Measurements from ENCODE around the gene FREM2.

Gene FREM2

DNA sequence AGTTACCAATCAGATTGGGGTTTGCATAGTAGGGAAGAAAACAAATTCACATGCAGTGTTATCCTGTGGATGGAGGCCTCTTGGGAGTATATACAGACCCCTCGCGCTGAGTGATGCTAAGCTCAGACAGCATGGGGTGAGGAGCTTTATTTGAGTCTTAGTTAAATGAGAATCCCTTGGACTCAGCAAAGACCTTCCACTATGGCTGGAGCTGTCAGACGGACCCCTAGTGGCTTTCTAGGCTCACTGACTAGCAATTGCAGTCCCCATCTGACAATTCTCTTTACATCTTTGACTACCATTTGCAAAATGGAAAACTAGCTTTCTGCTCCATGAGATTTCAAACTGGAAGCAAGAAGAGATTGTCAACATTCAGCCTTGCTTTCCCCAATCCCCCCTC is 213.3 kb downstream of the FREM2 start:
- no peak for DNase-seq

DNA sequence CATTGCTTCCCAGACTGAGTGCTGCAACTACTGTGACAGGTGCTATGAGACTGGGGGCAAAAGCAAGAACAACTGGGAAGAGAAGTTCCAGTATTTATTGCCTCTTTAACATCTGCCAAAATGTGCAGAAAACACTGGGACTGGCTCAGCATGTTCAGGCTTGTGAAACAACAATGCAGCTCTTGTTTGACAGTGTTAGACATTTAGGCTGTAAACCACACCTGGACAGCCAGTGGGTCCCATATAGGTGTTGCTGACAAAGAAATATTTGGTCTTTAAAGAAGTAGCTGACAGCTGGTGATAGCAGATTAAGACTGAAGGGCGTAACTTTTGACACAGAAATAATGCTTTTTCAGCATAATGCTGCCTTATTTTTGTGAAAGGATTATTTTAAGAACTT is 215.7 kb downstream of the FREM2 start:
- DNase-seq: no peak

DNA sequence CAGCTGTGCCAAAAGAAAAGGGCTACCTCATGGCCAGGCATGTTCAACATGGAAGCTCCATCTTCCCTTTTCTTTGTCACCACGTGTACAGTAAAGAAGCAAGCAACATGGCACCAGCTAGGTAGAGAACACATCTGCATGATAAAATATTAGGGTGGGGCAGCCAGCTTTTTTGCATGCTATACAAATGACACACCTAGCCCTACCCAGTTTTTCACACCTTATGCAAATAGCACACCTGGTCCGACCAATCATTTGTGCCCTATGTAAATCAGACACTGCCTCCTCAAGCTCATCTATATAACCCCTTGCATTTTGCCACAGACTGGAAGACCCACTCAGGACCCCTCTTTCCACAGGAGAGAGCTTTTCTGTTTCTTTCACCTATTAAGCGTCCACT is 218.2 kb downstream of the FREM2 start:
- DNase-seq: no peak

DNA sequence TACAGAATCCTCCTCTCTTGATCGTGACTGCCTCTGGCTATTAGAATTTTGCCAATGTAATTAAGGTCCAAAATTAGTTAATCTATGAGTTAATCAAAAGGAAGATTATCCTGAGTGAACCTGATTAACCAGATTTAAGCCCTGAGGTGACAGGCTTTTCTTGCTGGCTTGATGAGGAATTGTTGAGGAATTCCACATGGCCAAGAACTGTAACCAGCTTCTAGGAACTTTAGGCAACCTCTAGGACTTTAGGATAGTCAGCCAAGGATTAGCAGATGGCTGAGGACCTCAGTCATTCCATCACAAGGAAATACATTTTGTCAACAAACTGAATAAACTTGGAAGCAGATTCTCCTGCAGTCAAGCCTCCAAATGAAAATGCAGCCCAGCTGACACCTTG is 219.0 kb downstream of the FREM2 start:
- DNase-seq: no peak

DNA sequence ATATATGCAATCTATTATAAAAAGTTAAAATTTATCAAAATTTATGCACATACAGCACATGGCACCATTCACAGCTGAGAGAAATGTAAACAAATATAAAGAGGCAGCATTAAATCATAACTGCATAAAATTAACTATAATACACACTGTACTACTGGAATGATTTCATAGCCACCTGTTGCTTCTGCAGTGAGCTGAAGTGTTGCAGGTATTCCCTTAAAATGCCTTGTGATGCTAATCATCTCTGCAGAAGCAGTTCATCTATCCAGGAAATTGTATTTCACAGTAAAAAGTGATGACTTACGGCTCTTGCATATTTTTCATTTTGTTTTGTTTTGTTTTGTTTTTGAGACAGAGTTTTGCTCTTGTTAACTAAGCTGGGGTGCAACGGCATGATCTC is 221.7 kb downstream of the FREM2 start:
- DNase-seq: no peak

DNA sequence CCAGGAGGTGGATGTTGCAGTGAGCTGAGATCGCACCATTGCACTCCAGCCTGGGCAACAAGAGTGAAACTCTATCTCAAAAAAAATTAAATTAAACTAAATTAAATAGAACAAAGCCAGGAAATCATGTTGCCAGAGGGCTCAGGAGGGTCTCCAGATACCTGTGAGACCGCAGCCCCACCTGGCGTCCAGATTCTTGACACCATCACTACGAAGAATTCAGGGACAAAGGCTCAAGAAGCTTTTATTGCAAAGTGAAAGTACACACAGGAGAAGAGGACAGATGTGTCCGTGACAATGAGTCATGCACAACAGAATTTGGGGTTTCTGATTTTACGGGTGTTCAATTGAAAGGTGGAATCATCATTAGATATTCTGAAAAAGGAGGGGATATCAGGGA is 227.2 kb downstream of the FREM2 start:
- no peak for DNase-seq

DNA sequence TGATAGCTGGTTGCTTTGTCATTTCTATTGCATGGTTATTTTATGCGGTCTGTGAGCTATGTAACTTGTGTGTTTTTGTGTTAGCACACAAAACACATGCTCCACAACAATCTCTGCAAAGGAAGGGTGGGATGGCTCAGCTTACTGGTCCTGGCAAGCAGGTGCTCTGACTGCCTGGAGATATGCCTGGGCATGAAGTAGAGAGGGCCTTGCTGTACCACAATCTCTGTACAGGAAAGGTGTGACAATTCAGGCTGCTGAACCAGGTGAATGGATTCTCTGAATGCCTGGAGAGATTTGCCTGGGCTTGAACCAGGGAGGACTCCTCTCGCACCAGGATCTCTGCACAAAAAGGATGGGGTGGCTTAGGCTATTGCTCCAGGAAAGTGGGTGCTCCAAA is 234.2 kb downstream of the FREM2 start:
- no peak for DNase-seq

DNA sequence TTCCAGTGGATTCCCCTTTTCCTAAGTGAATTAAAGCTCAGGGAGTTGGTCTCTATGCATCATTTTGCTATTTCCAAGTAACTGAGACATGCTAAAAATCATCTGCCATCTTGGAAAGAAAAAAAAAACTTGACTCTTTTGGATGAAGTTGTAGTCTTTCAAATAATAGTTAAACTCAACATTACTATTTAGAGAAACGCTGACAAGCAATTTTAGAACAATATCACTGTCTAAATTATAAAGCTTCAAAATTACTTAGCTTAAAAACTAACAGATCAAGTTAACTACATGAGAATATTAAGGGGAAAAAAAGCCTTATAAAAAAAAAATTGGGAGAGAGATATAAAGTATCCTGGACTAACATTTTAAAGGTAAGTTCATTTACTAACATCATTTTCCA is 235.3 kb downstream of the FREM2 start:
- no peak for DNase-seq

DNA sequence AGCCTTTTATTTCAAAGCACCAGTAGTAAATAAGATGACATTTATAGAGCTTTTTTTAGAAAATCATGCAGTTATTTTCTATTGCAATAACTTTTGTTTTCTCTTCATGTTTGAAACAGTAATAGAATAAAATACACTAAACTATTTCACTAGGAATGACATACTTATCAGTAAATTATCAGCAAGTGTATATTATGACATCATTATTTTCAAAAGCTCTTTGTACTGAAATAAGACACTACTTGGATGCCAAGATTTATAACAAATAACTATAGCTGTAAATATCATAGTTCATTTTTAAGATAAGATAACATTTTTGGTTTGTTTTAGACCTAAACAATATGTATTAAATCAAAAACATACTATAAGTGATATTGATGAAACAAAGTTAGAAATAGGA is 246.9 kb downstream of the FREM2 start:
- DNase-seq: no peak
